Upper lobe of right lung (tissue), 1 donor: ENCODE results near the gene SNX20. TPM values are rescaled to one million over a fixed set of nuclear protein-coding genes. Genes with fewer than 3 reads are reported as not detected.

Experiments used
- ATAC-seq: fragments of 200-7000 bp; cut with Tn5 transposase; one replicate; pipeline ENCODE4 v1.9.1; 2020; ENCODE audit warnings: mild to moderate bottlenecking, moderate library complexity
- DNase-seq: peaks from one replicate; pipeline ENCODE4 v3.0.0-alpha.2; 2020
- H3K27ac ChIP-seq: fragments of 200-600 bp; one replicate; pipeline ENCODE4 v1.8.0; 2022
- H3K27me3 ChIP-seq: fragments of 200-600 bp; one replicate; pipeline ENCODE4 v1.8.0; 2022; ENCODE audit warnings: mild to moderate bottlenecking
- H3K36me3 ChIP-seq: fragments of 200-600 bp; one replicate; pipeline ENCODE4 v1.8.0; 2022
- H3K4me1 ChIP-seq: fragments of 200-600 bp; one replicate; pipeline ENCODE4 v1.8.0; 2022
- H3K4me3 ChIP-seq: fragments of 200-600 bp; one replicate; pipeline ENCODE4 v1.8.0; 2022; ENCODE audit warnings: mild to moderate bottlenecking
- H3K9me3 ChIP-seq: fragments of 200-600 bp; one replicate; pipeline ENCODE4 v1.8.0; 2022
- intact Hi-C: fragments of 100-400 bp; cut with DNase I; formaldehyde crosslinking; loops from one replicate; pipeline ENCODE4 v1.11.0; 2022
- total RNA-seq: library from RNA; stranded (reverse); fragmentation: NEBNext Ultra II Directional; extraction: Animal tissue kit (Norgen Biotek cat#: 25700); gene quantifications from one replicate; pipeline ENCODE4 v1.2.1, GENCODE V29; 2021
- TF ChIP-seq, protein P1 (sequence below): fragments of 200-600 bp; IDR thresholded peaks from one replicate; pipeline ENCODE4 v1.8.0; 2022; ENCODE audit warnings: antibody characterized with exemption
- donor health status: DM: no; HTN: yes; CAD: no; lungs with severe emphysema.

Gene SNX20
- total RNA-seq, 1 donor from 2014 or later: 9.2 TPM

DNA sequence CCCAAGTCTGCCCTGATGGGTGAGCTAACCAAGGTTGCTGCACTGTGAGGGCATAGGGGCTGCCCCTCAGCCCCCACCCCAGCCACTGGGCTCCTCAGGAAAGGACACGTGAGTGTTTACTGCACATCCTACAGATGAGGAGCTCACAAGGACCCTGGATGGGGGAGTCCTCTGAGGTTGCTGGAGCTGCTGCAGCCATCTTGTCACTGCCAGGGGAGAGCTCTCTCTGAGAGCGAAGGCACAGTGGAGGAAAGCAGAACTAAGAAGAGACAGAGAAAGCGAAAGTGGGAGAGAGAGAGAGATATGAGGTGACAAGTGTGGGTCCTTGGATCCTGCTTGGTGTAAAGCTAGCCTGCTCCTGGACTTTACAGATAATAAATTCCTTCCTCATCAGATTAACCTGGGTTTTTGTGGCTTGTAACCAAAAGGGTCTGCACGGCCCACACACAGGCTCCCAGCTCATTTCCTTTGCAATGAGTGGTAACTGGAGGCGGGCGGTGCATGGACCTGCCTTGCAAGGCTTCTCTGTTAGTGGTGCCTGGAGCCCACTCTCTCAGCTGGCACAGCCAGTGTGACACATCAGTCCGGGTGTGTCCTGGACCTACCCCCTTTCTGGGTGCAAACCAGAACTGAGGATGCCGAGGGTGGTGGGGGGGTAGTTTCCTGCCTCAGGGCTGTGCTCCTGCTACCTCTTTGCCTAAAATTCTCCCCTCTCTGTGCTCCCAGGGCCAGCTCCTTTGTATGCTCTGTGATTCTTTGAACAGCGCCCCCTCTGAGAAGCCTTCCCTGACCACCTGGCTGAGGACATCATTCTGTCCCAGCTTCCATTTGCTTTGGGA, 14.2 kb downstream of the SNX20 start:
- peaks cover 8% of the 10 kb centered on the region for H3K4me1 ChIP-seq
- H3K36me3 ChIP-seq: no peaks in the 10 kb centered on the region
- TF ChIP-seq, protein P1, sequence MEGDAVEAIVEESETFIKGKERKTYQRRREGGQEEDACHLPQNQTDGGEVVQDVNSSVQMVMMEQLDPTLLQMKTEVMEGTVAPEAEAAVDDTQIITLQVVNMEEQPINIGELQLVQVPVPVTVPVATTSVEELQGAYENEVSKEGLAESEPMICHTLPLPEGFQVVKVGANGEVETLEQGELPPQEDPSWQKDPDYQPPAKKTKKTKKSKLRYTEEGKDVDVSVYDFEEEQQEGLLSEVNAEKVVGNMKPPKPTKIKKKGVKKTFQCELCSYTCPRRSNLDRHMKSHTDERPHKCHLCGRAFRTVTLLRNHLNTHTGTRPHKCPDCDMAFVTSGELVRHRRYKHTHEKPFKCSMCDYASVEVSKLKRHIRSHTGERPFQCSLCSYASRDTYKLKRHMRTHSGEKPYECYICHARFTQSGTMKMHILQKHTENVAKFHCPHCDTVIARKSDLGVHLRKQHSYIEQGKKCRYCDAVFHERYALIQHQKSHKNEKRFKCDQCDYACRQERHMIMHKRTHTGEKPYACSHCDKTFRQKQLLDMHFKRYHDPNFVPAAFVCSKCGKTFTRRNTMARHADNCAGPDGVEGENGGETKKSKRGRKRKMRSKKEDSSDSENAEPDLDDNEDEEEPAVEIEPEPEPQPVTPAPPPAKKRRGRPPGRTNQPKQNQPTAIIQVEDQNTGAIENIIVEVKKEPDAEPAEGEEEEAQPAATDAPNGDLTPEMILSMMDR: no peak
- peaks cover 4% of the 10 kb centered on the region for H3K9me3 ChIP-seq
- peak overlapping the region; percentile 10 for H3K4me3 ChIP-seq
- H3K27ac ChIP-seq: peak overlapping the region; percentile 68
- DNase-seq: no peak
- no peaks in the 10 kb centered on the region for H3K27me3 ChIP-seq
- peak; percentile 49 for ATAC-seq
- intact Hi-C loops: loop anchor here (10.0 kb wide), 1 partner anchor 292 kb away; no protein-coding TSS in a partner anchor

DNA sequence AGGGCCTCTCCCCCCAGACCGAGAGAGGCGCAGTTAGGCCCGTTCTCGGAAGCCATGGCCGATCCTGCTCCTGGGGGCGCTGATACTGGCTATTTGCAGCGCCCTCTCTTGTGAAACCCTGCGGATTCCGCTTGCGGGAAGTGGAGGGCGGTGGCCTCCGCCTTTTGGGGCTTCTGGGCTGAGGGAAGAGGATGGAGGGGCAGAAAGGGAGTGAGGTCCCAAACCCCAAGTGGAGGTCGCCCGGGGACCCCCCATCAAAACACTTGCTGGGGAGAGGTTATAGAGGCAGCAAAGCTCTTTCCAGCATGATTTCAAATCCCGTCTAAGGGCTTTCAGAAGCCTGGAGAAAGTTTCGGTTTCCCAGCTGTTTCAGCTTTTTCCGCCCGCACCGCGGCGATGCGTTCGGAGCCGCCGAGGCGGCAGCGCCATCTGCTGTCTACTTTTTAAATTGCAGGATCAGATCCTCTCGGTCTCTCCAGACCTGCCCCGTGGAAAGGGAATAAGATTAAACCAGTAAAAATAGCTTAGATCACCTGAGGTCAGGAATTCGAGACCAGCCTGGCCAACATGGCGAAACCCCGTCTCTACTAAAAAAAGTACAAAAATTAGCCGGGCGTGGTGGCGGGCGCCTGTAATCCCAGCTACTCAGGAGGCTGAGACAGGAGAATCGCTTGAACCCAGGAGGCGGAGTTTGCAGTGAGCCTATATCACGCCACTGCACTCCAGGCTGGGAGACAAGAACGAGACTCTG, 15.8 kb downstream of the SNX20 start:
- H3K4me1 ChIP-seq: peaks cover 8% of the 10 kb centered on the region
- DNase-seq (peak; percentile 88), ATAC-seq (peak; percentile 86)
- intact Hi-C loops: loop anchor here (10.0 kb wide), 1 partner anchor 291 kb away; no protein-coding TSS in a partner anchor
- TF ChIP-seq, protein P1: peak; percentile 90
- H3K27me3 ChIP-seq: no peaks in the 10 kb centered on the region
- H3K9me3 ChIP-seq: no peaks in the 10 kb centered on the region
- peak overlapping the region; percentile 59 for H3K4me3 ChIP-seq
- H3K27ac ChIP-seq: peak overlapping the region; percentile 79
- no peaks in the 10 kb centered on the region for H3K36me3 ChIP-seq

GRCh38 chr16:50664270-50664669, 16.8 kb downstream of the SNX20 start:
- DNase-seq: no peak
- intact Hi-C loops: loop anchor here (10.0 kb wide), 1 partner anchor 289 kb away; no protein-coding TSS in a partner anchor
- Histone ChIP-seq H3K27ac (no peak overlapping the region), H3K27me3 (no peaks in the 10 kb centered on the region), H3K36me3 (no peaks in the 10 kb centered on the region), H3K9me3 (no peaks in the 10 kb centered on the region), H3K4me1 (peaks cover 8% of the 10 kb centered on the region), H3K4me3 (no peak overlapping the region)
- ATAC-seq: no peak
- TF ChIP-seq, protein P1: no peak

GRCh38 chr16:50662306-50662940, 18.7 kb downstream of the SNX20 start:
- intact Hi-C loops: loop anchor here (10.0 kb wide), 1 partner anchor 288 kb away; no protein-coding TSS in a partner anchor
- TF ChIP-seq, protein P1: no peak
- Histone ChIP-seq H3K27ac (no peak overlapping the region), H3K36me3 (no peaks in the 10 kb centered on the region), H3K4me1 (peaks cover 8% of the 10 kb centered on the region), H3K27me3 (no peaks in the 10 kb centered on the region), H3K9me3 (no peaks in the 10 kb centered on the region), H3K4me3 (no peak overlapping the region)
- DNase-seq: no peak
- no peak for ATAC-seq

GRCh38 chr16:50659806-50660205, 21.3 kb downstream of the SNX20 start:
- no peak overlapping the region for H3K4me3 ChIP-seq

More at GRCh38 chr16:50659806-50660205, 21.3 kb downstream of the SNX20 start:
- Histone ChIP-seq H3K4me1 (peaks cover 4% of the 10 kb centered on the region), H3K9me3 (no peaks in the 10 kb centered on the region), H3K27ac (no peak overlapping the region), H3K36me3 (no peaks in the 10 kb centered on the region), H3K27me3 (no peaks in the 10 kb centered on the region)
- no peak for ATAC-seq
- DNase-seq: no peak
- TF ChIP-seq, protein P1: no peak
- intact Hi-C loops: loop anchor here (10.0 kb wide), 1 partner anchor 285 kb away; no protein-coding TSS in a partner anchor
